Mesothelial cell of epicardium (in vitro differentiated cells): Measurements from ENCODE around the gene EML1. TPM values are rescaled to one million over a fixed set of nuclear protein-coding genes. Genes with fewer than 3 reads are reported as not detected.

ENCODE experiments used
- DNase-seq, 2 experiments: peaks; one replicate each; pipeline ENCODE4 v3.0.0; 2021; ENCODE audit warnings: low spot score in 2 of 2; ENCODE audit not compliant: unreplicated experiment in 2 of 2
- H3K27ac Mint-ChIP-seq: 2 replicates; pipeline ENCODE4 v1.8.0; 2021; ENCODE audit warnings: mixed read lengths
- H3K27me3 Mint-ChIP-seq: 2 replicates; pipeline ENCODE4 v1.8.0; 2021; ENCODE audit warnings: low read depth, mixed read lengths
- H3K36me3 Mint-ChIP-seq: 2 replicates; pipeline ENCODE4 v1.8.0; 2021; ENCODE audit warnings: mixed read lengths
- H3K4me1 Mint-ChIP-seq: 2 replicates; pipeline ENCODE4 v1.8.0; 2021; ENCODE audit warnings: mixed read lengths
- H3K4me3 Mint-ChIP-seq: 2 replicates; pipeline ENCODE4 v1.8.0; 2021; ENCODE audit warnings: mild to moderate bottlenecking, moderate library complexity, mixed read lengths
- H3K9me3 Mint-ChIP-seq: 2 replicates; pipeline ENCODE4 v1.8.0; 2021; ENCODE audit warnings: mixed read lengths
- CTCF ChIP-seq: fragments of 200-600 bp; sonication (generic); IDR thresholded peaks from one replicate; pipeline ENCODE4 v1.5.0; 2021; ENCODE audit warnings: antibody characterized with exemption; ENCODE audit not compliant: unreplicated experiment
- total RNA-seq: library from RNA; stranded (reverse); gene quantifications from 3 replicates; pipeline ENCODE4 v1.2.1, GENCODE V29; 2021

Gene EML1
- total RNA-seq, 1 donor from 2014 or later: 18.9 TPM

DNA sequence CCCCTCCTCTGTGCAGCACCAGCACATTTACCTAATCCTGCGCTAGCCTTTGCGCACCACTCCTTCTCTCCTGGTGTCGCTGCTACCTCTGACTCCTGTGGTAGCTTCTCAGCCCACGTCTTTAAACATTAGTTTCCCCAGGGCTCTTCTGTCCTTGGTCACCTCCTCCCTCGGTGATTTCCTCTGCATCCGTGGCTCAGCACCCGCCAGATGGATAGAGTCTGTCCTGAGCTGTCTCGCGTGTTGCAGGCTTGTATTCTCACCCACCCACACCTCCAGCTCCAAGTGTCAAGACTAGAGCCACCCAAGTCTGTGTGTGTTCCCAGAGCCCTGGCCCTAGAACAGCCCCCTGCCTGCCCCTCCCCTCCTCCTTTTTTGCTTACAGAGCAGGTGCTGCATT lies 83.2 kb downstream of the EML1 start:
- H3K27ac Mint-ChIP-seq: no peak overlapping the region

DNA sequence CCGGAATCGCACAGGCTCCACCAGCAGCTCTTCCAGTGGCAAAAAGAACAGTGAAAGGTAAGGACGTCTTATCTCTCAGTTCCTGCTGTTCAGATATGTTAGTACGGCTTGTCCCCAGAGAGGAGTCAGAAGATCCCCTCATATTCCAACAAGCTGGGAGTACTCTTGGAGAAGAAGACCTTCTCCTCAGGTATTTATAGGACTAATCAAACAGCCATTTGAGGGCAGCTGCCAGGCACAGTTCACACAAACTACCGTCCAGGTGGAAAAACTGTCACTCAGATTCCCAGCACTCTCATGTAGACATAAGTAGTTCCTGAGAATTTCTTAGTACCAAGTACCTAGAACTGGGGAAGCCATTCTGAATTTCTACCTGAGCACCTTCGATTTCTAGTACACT lies 85.3 kb downstream of the EML1 start:
- Mint-ChIP-seq H3K27me3 (peaks cover 40% of the 10 kb centered on the region), H3K4me3 (no peak overlapping the region), H3K36me3 (no peaks in the 10 kb centered on the region), H3K27ac (no peak overlapping the region), H3K4me1 (peaks cover 16% of the 10 kb centered on the region), H3K9me3 (no peaks in the 10 kb centered on the region)
- TF ChIP-seq CTCF: no peak
- DNase-seq: no peak

More for the DNA sequence above, 83.2 kb downstream of the EML1 start:
- no peak overlapping the region for H3K4me3 Mint-ChIP-seq
- H3K4me1 Mint-ChIP-seq: peaks cover 21% of the 10 kb centered on the region
- no peak for DNase-seq
- peaks cover 56% of the 10 kb centered on the region for H3K27me3 Mint-ChIP-seq
- no peaks in the 10 kb centered on the region for H3K9me3 Mint-ChIP-seq
- no peak for TF ChIP-seq CTCF
- H3K36me3 Mint-ChIP-seq: no peaks in the 10 kb centered on the region

GRCh38 chr14:99879401-99880295 lies 86.4 kb downstream of the EML1 start:
- Mint-ChIP-seq H3K4me1 (peaks cover 16% of the 10 kb centered on the region), H3K27me3 (peaks cover 32% of the 10 kb centered on the region), H3K4me3 (no peak overlapping the region), H3K27ac (peak overlapping the region; percentile 67), H3K36me3 (no peaks in the 10 kb centered on the region), H3K9me3 (no peaks in the 10 kb centered on the region)
- DNase-seq: no peak
- no peak for TF ChIP-seq CTCF

DNA sequence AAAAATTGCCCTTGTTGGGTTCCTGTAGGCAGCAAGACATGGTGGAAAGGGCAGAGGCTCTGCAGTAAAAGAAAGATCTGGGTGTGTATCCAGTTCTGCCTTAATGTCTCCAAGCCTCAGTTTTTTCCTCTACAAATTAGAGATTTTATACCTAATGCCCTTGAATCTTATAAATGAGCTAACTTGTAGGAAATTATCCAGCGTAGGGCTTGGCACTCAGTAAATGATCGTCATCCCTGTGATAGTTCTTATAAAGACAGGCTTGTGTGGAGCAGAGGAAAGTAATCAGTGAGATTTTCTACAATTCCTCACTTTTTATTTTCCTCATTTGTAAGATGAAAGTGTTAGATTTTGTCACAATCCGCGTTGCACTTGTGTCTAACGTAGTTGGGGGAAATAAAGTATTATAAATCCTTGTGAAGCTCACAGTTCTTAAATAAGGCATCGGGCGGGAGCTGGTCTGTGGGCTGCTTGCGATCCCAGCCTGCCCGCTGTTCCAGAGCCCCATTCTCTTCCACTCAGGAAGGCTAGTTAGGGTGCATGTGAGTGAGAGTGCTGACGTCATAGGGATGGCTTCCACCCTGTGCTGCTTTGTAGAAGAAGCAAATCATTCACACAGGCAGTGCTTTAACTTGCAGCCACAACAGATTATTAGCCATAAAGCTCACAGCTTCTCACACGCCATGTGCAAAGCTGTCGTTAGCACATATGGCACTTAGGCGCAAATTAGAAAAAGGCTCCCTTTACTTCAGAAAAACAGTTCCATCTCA lies 87.6 kb downstream of the EML1 start:
- Mint-ChIP-seq H3K4me1 (peaks cover 14% of the 10 kb centered on the region), H3K27me3 (peaks cover 24% of the 10 kb centered on the region), H3K9me3 (no peaks in the 10 kb centered on the region), H3K4me3 (no peak overlapping the region), H3K27ac (no peak overlapping the region), H3K36me3 (no peaks in the 10 kb centered on the region)
- no peak for DNase-seq
- TF ChIP-seq CTCF: no peak

- Mint-ChIP-seq H3K27me3 (peaks cover 11% of the 10 kb centered on the region), H3K4me3 (no peak overlapping the region), H3K36me3 (no peaks in the 10 kb centered on the region), H3K9me3 (no peaks in the 10 kb centered on the region), H3K27ac (no peak overlapping the region), H3K4me1 (peaks cover 10% of the 10 kb centered on the region)
- DNase-seq: no peak
- no peak for TF ChIP-seq CTCF
Measured at GRCh38 chr14:99883866-99884650, 90.8 kb downstream of the EML1 start.
